HepG2 (cell line): ENCODE results near the gene GPR173. TPM values are rescaled to one million over a fixed set of nuclear protein-coding genes. Genes with fewer than 3 reads are reported as not detected.
A peak's percentile ranks its signal among the peaks of the same experiment; 100 is the strongest.

Source experiments
- CBX1 ChIP-seq: IDR thresholded peaks from one replicate; pipeline ENCODE4 v1.6.1; 2016; ENCODE audit warnings: antibody characterized with exemption, low read depth
- CERS6 ChIP-seq: sonication (generic); formaldehyde crosslinking; IDR thresholded peaks from 2 replicates; pipeline ENCODE4 v1.5.0; 2020; ENCODE audit warnings: missing genetic modification reagents
- GLMP ChIP-seq: sonication (generic); formaldehyde crosslinking; IDR thresholded peaks from 2 replicates; pipeline ENCODE4 v1.9.0; 2021; ENCODE audit warnings: missing genetic modification reagents, mild to moderate bottlenecking, borderline replicate concordance
- KLF6 ChIP-seq: IDR thresholded peaks from 2 replicates; pipeline ENCODE4 v1.8.0; 2016; ENCODE audit warnings: missing biosample characterization, missing genetic modification reagents
- MLXIP ChIP-seq: sonication (generic); formaldehyde crosslinking; IDR thresholded peaks from 2 replicates; pipeline ENCODE4 v1.9.0; 2021; ENCODE audit warnings: missing genetic modification reagents, borderline replicate concordance
- PAWR ChIP-seq: sonication (generic); formaldehyde crosslinking; IDR thresholded peaks from 2 replicates; pipeline ENCODE4 v1.4.0; 2020; ENCODE audit warnings: missing genetic modification reagents, mild to moderate bottlenecking, borderline replicate concordance
- PLSCR1 ChIP-seq: sonication (generic); formaldehyde crosslinking; IDR thresholded peaks from 2 replicates; pipeline ENCODE4 v1.5.0; 2020; ENCODE audit warnings: missing genetic modification reagents, mild to moderate bottlenecking, borderline replicate concordance
- SALL2 ChIP-seq: sonication (generic); formaldehyde crosslinking; IDR thresholded peaks from 2 replicates; pipeline ENCODE4 v1.8.1; 2023; ENCODE audit warnings: mild to moderate bottlenecking, missing genetic modification reagents, inconsistent platforms
- TFE3 ChIP-seq: IDR thresholded peaks from 2 replicates; pipeline ENCODE4 v1.6.1; 2016
- USF2 ChIP-seq, 2 experiments: sonication (generic) in 1 of 2; formaldehyde crosslinking in 1 of 2; IDR thresholded peaks; 2 replicates each; pipeline versions ENCODE4 v1.5.1 to v1.6.1; 2011 to 2020; ENCODE audit warnings: borderline replicate concordance in 1 of 2, low read depth in 1 of 2, low read length in 1 of 2, mild to moderate bottlenecking in 1 of 2, missing genetic modification reagents in 1 of 2, moderate library complexity in 1 of 2
- YEATS2 ChIP-seq: sonication (generic); formaldehyde crosslinking; IDR thresholded peaks from 2 replicates; pipeline ENCODE4 v1.4.0; 2020; ENCODE audit warnings: missing genetic modification reagents, borderline replicate concordance
- ZBTB1 ChIP-seq: sonication (generic); formaldehyde crosslinking; IDR thresholded peaks from 2 replicates; pipeline ENCODE4 v1.4.0; 2020; ENCODE audit warnings: missing genetic modification reagents, borderline replicate concordance
- ZC3H13 ChIP-seq: sonication (generic); formaldehyde crosslinking; IDR thresholded peaks from 2 replicates; pipeline ENCODE4 v1.8.1; 2023; ENCODE audit warnings: mild to moderate bottlenecking, missing genetic modification reagents, moderate library complexity
- ZIK1 ChIP-seq: sonication (generic); formaldehyde crosslinking; IDR thresholded peaks from 2 replicates; pipeline ENCODE4 v1.5.0; 2020; ENCODE audit warnings: mild to moderate bottlenecking, low read depth, missing genetic modification reagents, borderline replicate concordance
- ZNF335 ChIP-seq: sonication (generic); formaldehyde crosslinking; IDR thresholded peaks from 2 replicates; pipeline ENCODE4 v1.4.0; 2020; ENCODE audit warnings: missing genetic modification reagents
- ZNF530 ChIP-seq: sonication (generic); formaldehyde crosslinking; IDR thresholded peaks from 2 replicates; pipeline ENCODE4 v1.5.0; 2020; ENCODE audit warnings: low read depth, mild to moderate bottlenecking, missing genetic modification reagents
- ZNF549 ChIP-seq: sonication (generic); formaldehyde crosslinking; IDR thresholded peaks from 2 replicates; pipeline ENCODE4 v1.5.0; 2020; ENCODE audit warnings: missing genetic modification reagents
- ZNF703 ChIP-seq: sonication (generic); formaldehyde crosslinking; IDR thresholded peaks from 2 replicates; pipeline ENCODE4 v1.5.1; 2020; ENCODE audit warnings: missing genetic modification reagents, mild to moderate bottlenecking, moderate library complexity, borderline replicate concordance
- ZSCAN30 ChIP-seq: sonication (generic); formaldehyde crosslinking; IDR thresholded peaks from 2 replicates; pipeline ENCODE4 v1.5.0; 2020; ENCODE audit warnings: mild to moderate bottlenecking, missing genetic modification reagents
- polyA plus RNA-seq, 8 experiments: library from polyadenylated mRNA; depleted of rRNA in 3 of 8; stranded (reverse) in 7 of 8; unstranded in 1 of 8; fragments of >200 nt; fragmentation: Illumina TruSeq in 4 of 8; extraction: Trizol in 4 of 8; gene quantifications; 2 replicates each; pipeline versions ENCODE4 v1.2.1 to v1.2.3, GENCODE V29; 2011 to 2016; ENCODE audit warnings: low read depth in 4 of 8, missing spikeins in 1 of 8, mixed read lengths in 1 of 8; ENCODE audit not compliant: insufficient read depth in 1 of 8
- total RNA-seq, 5 experiments: library from RNA; depleted of rRNA; stranded (reverse); fragments of >200 nt; fragmentation: Illumina TruSeq; extraction: Trizol; gene quantifications; 2 replicates each; pipeline ENCODE4 v1.2.3, GENCODE V29; 2016; ENCODE audit warnings: low read depth in 1 of 5

Gene GPR173
- total and polyA plus RNA-seq, 2 of the 13 experiments (the other 11 are each of a cell fraction or from before 2014, with no cell fraction given), result 0.04 TPM; not detected in 1

- TF ChIP-seq TFE3 (CRISPR knock-in tag) (no peak), USF2 (IDR thresholded peaks at IDR 0.05; ENCODE audit: low read depth, low read length) (peak; percentile 53), USF2 (CRISPR knock-in tag; IDR thresholded peaks at IDR 0.05; ENCODE audit: borderline replicate concordance) (no peak), CBX1 (no peak), PLSCR1 (CRISPR knock-in tag) (no peak), ZIK1 (no peak), ZNF530 (CRISPR knock-in tag) (no peak), MLXIP (CRISPR knock-in tag) (no peak), PAWR (no peak), YEATS2 (CRISPR knock-in tag) (no peak), GLMP (no peak), CERS6 (CRISPR knock-in tag) (no peak), ZNF549 (CRISPR knock-in tag) (no peak), ZC3H13 (no peak), SALL2 (CRISPR knock-in tag) (no peak), ZNF335 (CRISPR knock-in tag) (no peak), ZNF703 (CRISPR knock-in tag) (no peak), ZSCAN30 (CRISPR knock-in tag) (no peak), KLF6 (CRISPR knock-in tag) (no peak), ZBTB1 (CRISPR knock-in tag) (no peak)
Measured at GRCh38 chrX:53093748-53094581, 45.4 kb downstream of the GPR173 start, which contains the start of gene KANTR (continued).
